Peyer's patch (tissue), 4 donors: ENCODE measurements around the gene ACAP2.

ENCODE experiments used
- POLR2A ChIP-seq, 2 donors: fragments of 450-650 bp; IDR thresholded peaks; one replicate each; pipeline ENCODE4 v1.5.1; 2017; ENCODE audit warnings: antibody characterized with exemption in 2 of 2, mild to moderate bottlenecking in 2 of 2, moderate library complexity in 2 of 2
- TF ChIP-seq, protein P1 (sequence below), 6 experiments: fragments of 450-650 bp in 4 of 6; fragments of 200-600 bp in 2 of 6; sonication (generic) in 1 of 6; IDR thresholded peaks; one replicate each; pipeline ENCODE4 v1.5.1; 2017 to 2019; ENCODE audit warnings: antibody characterized with exemption in 6 of 6, mild to moderate bottlenecking in 3 of 6, moderate library complexity in 1 of 6

DNA sequence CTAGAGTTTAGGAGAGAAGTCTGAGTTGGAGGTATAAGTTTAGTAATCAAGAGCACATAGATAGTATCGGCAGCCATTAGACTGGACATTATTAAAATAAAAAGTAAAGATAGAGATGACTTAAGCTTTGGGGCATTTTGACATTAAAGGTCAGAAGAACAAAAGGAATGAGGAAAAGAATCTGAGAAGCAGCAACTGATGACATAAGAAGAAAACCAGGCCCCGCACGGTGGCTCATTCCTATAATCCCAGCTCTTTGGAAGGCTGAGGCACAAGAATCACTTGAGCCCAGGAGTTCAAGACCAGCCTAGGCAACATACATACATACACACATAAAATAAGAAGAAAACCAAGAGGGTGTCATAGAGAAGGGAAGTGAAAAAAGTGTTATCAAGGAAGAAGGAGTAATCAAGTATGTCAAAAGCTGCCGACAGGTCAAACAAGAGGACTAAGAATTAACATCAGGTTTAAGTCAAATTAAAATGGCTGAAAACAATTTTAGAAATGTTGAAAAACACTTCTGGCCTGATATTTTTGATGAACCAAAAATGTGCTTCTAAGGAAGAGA is 38.9 kb downstream of the ACAP2 start:
- TF ChIP-seq, protein P1, sequence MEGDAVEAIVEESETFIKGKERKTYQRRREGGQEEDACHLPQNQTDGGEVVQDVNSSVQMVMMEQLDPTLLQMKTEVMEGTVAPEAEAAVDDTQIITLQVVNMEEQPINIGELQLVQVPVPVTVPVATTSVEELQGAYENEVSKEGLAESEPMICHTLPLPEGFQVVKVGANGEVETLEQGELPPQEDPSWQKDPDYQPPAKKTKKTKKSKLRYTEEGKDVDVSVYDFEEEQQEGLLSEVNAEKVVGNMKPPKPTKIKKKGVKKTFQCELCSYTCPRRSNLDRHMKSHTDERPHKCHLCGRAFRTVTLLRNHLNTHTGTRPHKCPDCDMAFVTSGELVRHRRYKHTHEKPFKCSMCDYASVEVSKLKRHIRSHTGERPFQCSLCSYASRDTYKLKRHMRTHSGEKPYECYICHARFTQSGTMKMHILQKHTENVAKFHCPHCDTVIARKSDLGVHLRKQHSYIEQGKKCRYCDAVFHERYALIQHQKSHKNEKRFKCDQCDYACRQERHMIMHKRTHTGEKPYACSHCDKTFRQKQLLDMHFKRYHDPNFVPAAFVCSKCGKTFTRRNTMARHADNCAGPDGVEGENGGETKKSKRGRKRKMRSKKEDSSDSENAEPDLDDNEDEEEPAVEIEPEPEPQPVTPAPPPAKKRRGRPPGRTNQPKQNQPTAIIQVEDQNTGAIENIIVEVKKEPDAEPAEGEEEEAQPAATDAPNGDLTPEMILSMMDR (IDR thresholded peaks at IDR 0.05): no peak
- no peak for TF ChIP-seq POLR2A (IDR thresholded peaks at IDR 0.05)
